ENCODE measurements around the gene TRPM8. TPM values are rescaled to one million over a fixed set of nuclear protein-coding genes. Genes with fewer than 3 reads are reported as not detected.

The TRPM8 gene
- total and polyA plus RNA-seq, 2 donors (not counting 1 experiment from before 2014, with no cell fraction given), result 0.49 to 0.99 TPM

- TF ChIP-seq CTCF (conservative IDR thresholded peaks at IDR 0.05 in 1 of 2, IDR thresholded peaks at IDR 0.05 in 1 of 2; ENCODE audit: low read depth in 1 of 2, low read length in 2 of 2) (no peak), EZH2 (IDR thresholded peaks at IDR 0.05; ENCODE audit: low read length, missing control alignments) (no peak)
- DNase-seq (ENCODE audit: low read depth in 2 of 2), result peak; percentile 22 to 51
- no peaks in the 10 kb centered on the region for H4K20me1 ChIP-seq (ENCODE audit: control insufficient read depth, extremely low read depth, insufficient read depth, low read length)
- H3K9ac ChIP-seq (ENCODE audit: insufficient read depth, low read length), result no peak overlapping the region
- H2AFZ ChIP-seq (ENCODE audit: low read length), result no peak overlapping the region
- H3K27me3 ChIP-seq (ENCODE audit: control insufficient read depth, insufficient read depth, low read length), result no peaks in the 10 kb centered on the region
- H3K79me2 ChIP-seq (ENCODE audit: control insufficient read depth, insufficient read depth, low read length), result no peaks in the 10 kb centered on the region
- H3K36me3 ChIP-seq (ENCODE audit: control insufficient read depth, insufficient read depth, low read length), result no peaks in the 10 kb centered on the region
- H3K9me3 ChIP-seq (ENCODE audit: control insufficient read depth, insufficient read depth, low read depth, low read length), result no peaks in the 10 kb centered on the region
- no peak overlapping the region for H3K27ac ChIP-seq (ENCODE audit: insufficient read depth, low read length)
- no peak overlapping the region for H3K4me2 ChIP-seq (ENCODE audit: extremely low read depth, insufficient read depth, low read length)
- no peaks in the 10 kb centered on the region for H3K4me1 ChIP-seq (ENCODE audit: control insufficient read depth, extremely low read depth, insufficient read depth, low read length)
- no peak overlapping the region for H3K4me3 ChIP-seq (replicated peaks in 1 of 4; ENCODE audit: control extremely low read depth in 1 of 4, insufficient read depth in 1 of 4, low read depth in 3 of 4, low read length in 4 of 4)
Measured at GRCh38 chr2:233996000-233996399, 78.8 kb downstream of the TRPM8 start.

GRCh38 chr2:233996461-233996860 lies 79.3 kb downstream of the TRPM8 start:
- H3K9me3 ChIP-seq (ENCODE audit: control insufficient read depth, insufficient read depth, low read depth, low read length), result no peaks in the 10 kb centered on the region
- no peaks in the 10 kb centered on the region for H3K27me3 ChIP-seq (ENCODE audit: control insufficient read depth, insufficient read depth, low read length)
- H4K20me1 ChIP-seq (ENCODE audit: control insufficient read depth, extremely low read depth, insufficient read depth, low read length), result no peaks in the 10 kb centered on the region
- no peak overlapping the region for H3K9ac ChIP-seq (ENCODE audit: insufficient read depth, low read length)
- H3K27ac ChIP-seq (ENCODE audit: insufficient read depth, low read length), result no peak overlapping the region
- H3K79me2 ChIP-seq (ENCODE audit: control insufficient read depth, insufficient read depth, low read length), result no peaks in the 10 kb centered on the region
- DNase-seq (ENCODE audit: low read depth in 2 of 2), result peak; percentile 34 to 37
- H3K4me2 ChIP-seq (ENCODE audit: extremely low read depth, insufficient read depth, low read length), result no peak overlapping the region
- no peak overlapping the region for H2AFZ ChIP-seq (ENCODE audit: low read length)
- no peak for TF ChIP-seq EZH2 (IDR thresholded peaks at IDR 0.05; ENCODE audit: low read length, missing control alignments)
- TF ChIP-seq CTCF (conservative IDR thresholded peaks at IDR 0.05 in 1 of 2, IDR thresholded peaks at IDR 0.05 in 1 of 2; ENCODE audit: low read depth in 1 of 2, low read length in 2 of 2), result no peak
- H3K4me3 ChIP-seq (replicated peaks in 1 of 4; ENCODE audit: control extremely low read depth in 1 of 4, insufficient read depth in 1 of 4, low read depth in 3 of 4, low read length in 4 of 4), result no peak overlapping the region
- no peaks in the 10 kb centered on the region for H3K36me3 ChIP-seq (ENCODE audit: control insufficient read depth, insufficient read depth, low read length)
- H3K4me1 ChIP-seq (ENCODE audit: control insufficient read depth, extremely low read depth, insufficient read depth, low read length), result no peaks in the 10 kb centered on the region

- H2AFZ ChIP-seq (ENCODE audit: low read length), result no peak overlapping the region
- H3K4me3 ChIP-seq (replicated peaks in 1 of 4; ENCODE audit: control extremely low read depth in 1 of 4, insufficient read depth in 1 of 4, low read depth in 3 of 4, low read length in 4 of 4), result no peak overlapping the region
- no peaks in the 10 kb centered on the region for H4K20me1 ChIP-seq (ENCODE audit: control insufficient read depth, extremely low read depth, insufficient read depth, low read length)
- no peak for DNase-seq (ENCODE audit: low read depth in 2 of 2)
- H3K27ac ChIP-seq (ENCODE audit: insufficient read depth, low read length), result no peak overlapping the region
- TF ChIP-seq EZH2 (IDR thresholded peaks at IDR 0.05; ENCODE audit: low read length, missing control alignments) (no peak), CTCF (conservative IDR thresholded peaks at IDR 0.05 in 1 of 2, IDR thresholded peaks at IDR 0.05 in 1 of 2; ENCODE audit: low read depth in 1 of 2, low read length in 2 of 2) (no peak)
- no peaks in the 10 kb centered on the region for H3K27me3 ChIP-seq (ENCODE audit: control insufficient read depth, insufficient read depth, low read length)
- H3K4me2 ChIP-seq (ENCODE audit: extremely low read depth, insufficient read depth, low read length), result no peak overlapping the region
- H3K79me2 ChIP-seq (ENCODE audit: control insufficient read depth, insufficient read depth, low read length), result no peaks in the 10 kb centered on the region
- no peaks in the 10 kb centered on the region for H3K36me3 ChIP-seq (ENCODE audit: control insufficient read depth, insufficient read depth, low read length)
- no peak overlapping the region for H3K9ac ChIP-seq (ENCODE audit: insufficient read depth, low read length)
- H3K9me3 ChIP-seq (ENCODE audit: control insufficient read depth, insufficient read depth, low read depth, low read length), result no peaks in the 10 kb centered on the region
- H3K4me1 ChIP-seq (ENCODE audit: control insufficient read depth, extremely low read depth, insufficient read depth, low read length), result no peaks in the 10 kb centered on the region
Measured at GRCh38 chr2:233997707-233998106, 80.5 kb downstream of the TRPM8 start.
